Inferior parietal cortex (tissue), 1 donor: ENCODE results near the gene STAT6.

Source experiments
- DNase-seq: peaks from one replicate; pipeline ENCODE4 v3.0.0-alpha.2; 2016; ENCODE audit errors: extremely low spot score

STAT6 gene

DNA sequence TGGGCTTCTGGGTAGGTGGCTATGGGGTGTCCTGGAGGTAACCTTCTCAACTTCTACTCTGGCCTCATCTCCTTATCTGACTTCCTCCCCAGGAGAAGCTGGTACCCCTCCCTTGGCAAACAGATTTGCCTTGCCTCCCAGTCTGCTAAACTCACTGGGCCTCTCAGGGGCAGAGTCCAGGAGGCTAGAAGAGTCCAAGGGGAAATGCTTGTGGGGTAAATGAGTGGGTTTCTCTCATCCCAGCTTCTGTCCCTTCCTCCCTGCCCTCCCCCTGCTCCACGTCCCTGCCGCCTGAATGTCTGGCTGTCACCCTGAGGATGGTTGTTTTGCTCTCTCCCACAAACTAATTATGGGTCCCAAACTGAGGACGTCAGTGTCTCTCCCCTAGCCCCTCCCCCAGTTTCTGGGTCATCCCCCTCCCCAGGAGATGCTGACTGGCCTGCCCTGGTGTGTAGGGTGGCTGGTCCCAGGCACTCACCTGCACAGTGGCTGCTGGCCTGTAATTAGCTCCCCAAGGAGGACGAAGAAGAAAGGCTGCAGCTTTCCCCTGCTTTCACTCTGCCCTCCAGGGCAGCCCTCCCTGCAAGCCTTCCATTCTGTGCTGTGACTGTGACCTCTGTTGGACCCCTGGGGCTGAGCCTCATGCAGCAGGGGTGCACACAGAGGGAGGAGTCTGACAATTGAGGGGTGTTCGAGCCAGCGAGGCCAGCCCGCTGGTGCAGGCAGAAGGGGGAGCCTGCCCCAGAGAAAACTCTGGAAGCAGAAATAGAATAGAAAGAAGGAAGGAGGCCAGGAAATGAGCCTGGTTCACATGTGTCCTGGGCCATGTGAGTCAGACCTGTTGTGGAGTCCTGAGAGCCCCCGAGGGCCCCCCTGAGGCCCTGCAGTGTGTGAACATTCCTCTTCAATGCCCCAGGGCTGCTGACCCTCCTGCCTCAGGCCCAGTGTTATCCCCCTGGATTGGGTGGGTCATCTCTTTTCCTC is 36.1 kb upstream of the STAT6 start, which contains the start of gene LRP1-AS:
Gene LRP1-AS (minus strand): TSS at position 659 of the 984 bp plus-strand sequence.
- no peak for DNase-seq

DNA sequence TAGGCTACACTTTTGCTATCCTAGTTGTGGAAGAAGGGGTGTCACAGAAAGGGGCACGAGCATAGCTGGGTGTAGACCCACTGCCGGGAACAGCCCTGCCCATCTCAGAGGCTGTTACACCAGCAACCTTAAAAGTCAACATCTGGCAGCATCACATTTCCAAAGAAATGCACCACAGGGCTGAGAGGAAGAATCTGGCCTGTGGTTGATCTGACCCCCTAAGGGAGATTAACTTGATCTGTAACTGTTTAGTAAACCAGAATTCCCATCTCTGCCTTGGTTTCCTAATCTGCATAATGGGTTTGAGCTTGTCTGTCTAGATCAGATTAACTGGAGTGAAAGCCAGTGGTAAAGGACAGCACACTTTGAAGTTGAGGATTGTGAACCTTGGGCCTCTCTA is 34.9 kb upstream of the STAT6 start:
- no peak for DNase-seq

DNA sequence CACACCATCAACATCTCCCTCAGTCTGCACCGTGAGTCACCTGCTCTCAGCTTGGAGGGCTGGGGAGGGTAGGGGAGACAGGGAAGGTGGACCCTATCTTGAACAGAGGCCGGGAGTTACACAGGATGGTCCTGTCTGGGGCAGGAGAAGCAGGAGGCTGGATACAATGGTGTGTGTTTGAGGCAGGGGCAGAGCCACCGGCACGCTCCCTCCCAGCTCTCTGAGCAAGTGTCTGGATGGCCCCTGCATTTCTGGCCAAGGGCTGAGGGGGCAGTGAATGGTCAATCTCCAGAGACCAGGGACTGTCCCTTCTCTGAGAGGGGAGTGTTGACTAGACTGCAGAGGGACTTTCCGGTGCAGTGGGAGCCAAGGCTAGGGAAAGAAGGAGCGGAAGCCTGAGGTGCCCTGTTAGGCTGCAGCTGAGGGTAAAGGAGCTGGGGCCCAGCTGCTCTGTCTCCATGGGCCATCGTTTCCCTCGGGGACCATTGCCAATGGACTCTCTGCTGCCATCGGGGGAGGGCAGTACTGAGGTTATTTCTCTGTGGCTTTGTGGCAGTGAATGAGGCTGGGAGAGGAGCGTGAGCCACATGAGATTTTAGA is 34.4 kb upstream of the STAT6 start:
- no peak for DNase-seq

DNA sequence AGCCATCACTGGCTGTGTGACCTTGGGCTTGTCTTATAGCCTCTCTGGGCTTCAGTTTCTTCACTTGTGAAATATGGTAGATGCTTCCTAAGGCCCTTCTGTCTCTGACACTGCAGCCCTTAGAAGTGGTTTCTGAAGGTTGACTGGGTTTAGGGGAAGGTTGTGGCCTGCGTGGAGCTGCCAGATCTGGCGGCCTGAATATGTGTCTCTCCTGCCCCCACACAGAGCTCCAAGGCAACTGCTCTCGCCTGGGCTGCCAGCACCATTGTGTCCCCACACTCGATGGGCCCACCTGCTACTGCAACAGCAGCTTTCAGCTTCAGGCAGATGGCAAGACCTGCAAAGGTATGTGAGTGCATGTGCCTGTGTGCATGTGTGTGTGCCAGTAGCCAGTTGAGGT is 32.3 kb upstream of the STAT6 start:
- DNase-seq: no peak

DNA sequence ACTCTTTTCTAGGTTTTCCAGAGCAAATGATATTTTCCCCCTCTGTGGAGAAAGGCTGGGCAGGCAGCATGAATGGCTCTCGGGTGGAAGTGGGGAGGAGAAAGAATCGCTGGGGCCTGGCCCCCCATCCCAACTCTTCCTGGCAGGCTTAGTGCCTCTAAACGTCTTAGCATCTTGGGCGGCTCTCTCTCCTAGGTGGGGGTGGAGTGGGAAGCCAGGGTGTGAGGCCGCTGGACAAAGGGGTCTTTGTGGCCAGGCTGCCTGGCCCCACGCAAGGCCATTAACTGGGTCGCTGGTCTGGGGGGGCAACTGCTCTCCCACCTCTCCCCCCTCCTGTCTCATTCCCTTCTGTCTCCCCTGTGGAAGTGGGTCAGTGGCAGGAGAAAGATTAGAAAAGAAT is 31.6 kb upstream of the STAT6 start:
- no peak for DNase-seq

DNA sequence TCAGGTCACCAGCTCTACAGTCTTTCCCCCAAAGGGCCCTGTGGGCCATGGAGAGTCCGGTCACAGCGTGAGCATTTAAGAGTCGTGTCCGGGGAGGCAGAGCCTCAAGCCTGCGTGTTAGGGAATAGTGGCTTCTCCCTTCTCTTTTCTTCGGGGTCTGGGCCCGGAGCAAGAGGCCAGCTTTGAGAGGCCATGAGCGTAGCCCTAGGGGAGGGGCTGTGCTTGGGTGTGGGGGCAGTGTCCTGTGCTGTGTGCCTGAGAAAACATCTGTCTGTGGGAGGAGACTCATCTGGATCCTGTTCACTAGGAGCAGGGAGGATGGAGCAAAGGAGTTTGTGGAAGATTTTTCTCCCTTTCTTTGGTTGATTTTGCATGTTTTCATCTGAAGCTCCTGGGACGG is 31.0 kb upstream of the STAT6 start:
- DNase-seq: no peak

DNA sequence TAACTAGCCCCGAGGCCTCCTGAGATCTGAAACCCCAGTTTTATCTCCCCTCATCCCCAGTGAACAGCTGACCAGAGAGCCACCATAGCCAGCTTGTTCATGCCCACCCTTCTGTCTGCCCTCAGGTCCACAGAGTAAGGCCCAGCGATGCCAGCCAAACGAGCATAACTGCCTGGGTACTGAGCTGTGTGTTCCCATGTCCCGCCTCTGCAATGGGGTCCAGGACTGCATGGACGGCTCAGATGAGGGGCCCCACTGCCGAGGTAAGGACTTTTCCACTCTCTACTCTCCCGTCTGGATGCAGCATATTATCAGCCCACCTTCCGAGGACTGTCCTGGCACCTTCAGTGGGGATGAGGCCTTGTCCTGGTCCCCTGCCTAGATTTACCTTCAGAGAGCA is 30.1 kb upstream of the STAT6 start:
- DNase-seq: no peak

DNA sequence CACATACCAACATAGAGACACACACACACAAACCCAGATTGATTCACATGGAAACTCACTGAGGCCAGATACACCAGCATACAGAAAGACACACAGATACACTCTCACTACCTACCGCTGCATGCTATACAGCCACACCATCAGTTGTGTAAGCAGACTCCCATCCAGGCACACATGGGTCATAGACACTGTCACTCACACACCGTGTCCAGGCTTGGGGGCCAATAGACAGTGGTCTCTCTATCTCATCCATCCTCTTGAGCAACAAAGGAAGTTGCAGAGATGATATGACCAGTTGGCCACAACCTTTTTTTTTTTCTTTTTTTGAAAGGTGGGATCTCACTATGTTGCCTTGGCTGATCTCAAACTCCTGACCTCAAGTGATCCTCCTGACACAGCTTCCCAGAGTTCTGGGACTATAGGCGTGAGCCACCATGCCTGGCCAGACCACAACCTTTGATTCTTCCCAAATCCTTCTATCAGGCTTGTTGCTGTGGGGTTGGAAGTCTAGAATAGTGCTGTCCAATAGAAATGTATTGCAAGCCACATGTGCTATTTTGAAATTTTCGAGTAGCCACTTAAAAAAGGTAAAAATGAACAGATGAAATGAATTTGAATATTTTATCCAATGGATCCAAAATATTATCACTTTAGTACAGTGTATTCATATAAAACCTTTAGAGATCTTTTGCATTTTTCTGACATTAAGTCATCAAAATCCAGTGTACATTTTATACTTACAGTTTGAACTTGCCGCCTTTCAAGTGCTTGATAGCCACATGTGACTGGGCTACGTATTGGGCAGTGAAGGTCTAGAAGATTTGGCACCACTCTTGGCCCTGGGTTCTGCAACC is 28.9 kb upstream of the STAT6 start:
- no peak for DNase-seq

DNA sequence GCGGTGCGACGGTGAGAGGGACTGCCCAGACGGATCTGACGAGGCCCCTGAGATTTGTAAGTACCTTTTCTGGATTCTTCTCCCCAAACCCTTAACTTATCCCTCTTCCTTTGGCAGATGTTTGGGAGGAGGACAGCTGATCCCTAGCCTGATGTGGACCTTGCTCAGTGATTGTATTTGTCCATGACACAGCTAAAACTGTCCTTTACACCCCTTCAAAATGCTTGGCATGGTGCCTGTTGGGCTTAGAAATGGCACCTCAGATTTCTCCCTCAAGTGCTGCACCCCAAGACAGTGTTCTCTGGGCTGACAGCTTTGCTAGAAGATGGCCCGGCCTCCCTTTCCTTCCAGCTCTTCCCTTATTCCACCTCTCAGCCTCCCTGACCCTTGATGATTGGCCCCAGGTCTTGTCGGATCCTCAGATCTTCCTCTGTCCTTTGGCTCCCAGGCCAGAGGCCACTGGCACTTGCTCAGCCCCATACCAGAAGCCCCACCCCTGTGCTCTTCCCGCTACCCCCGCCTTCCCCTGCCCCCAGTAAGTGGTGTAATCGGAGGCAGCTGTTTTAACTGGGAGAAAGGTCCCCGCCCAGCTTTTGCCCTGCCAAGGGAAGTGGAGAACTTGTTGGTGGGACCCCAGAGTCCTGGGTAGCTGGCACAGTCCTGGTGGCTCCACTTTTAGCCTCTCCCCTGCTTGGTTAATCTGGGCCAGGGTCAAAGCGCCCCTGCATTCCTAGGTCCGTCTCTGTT is 27.5 kb upstream of the STAT6 start:
- no peak for DNase-seq

DNA sequence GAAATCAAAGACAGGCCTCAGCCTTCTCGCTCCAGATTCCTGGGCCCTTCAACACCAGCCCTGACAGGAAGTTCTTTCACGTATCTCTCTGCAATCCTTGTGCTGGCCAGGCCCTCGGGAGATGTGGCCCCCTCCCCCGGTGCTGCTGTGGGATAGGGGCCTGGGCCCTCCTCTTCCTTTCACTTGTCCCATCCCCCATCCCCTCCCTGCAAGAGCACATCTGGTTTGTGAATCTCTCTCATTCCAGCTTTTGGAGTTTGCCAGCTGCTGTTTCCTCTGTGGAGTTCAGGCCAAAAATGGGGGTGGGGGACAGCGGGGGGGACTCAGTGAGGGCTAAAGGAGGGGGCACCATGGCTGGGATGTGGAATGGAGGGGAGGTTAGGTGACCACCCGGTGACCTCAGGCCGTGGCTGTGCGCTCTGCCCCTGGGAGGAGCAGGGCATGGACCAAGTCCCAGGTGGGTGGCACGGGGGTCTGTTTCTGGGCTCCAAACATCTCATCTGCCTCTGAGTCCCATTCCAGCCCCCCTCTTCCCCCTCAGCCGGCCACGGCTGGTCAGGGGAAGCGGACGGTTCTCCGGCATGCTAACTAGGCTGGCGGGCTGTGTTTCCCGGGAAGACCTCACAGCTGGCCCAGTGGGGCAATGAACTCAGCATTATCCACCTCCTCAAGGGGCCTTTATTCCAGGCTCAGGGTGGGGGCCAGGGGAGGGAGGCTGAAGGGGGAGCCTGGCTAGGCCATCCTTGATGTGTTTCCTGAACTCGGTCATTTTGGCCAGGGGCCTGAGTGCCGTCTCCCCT is 24.6 kb upstream of the STAT6 start:
- DNase-seq: no peak

DNA sequence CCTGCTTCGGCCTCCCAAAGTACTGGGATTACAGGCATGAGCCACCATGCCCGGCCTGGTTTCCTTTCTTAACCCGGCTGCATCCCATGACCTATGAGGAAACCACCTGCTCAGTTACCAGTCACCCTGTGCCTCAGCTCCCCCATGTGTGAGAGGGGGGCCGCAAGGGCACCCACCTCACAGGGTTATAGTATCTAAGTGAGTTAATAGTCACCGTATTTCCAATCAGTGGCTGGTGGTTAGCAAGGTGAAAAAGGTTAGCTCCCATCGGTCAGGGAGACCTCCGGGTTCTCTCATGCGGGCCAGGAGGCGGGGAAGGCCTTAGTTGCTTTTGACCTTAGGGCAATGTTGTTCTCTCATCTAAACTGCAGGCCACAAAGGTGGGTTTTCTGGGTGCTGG is 23.8 kb upstream of the STAT6 start:
- DNase-seq: no peak

DNA sequence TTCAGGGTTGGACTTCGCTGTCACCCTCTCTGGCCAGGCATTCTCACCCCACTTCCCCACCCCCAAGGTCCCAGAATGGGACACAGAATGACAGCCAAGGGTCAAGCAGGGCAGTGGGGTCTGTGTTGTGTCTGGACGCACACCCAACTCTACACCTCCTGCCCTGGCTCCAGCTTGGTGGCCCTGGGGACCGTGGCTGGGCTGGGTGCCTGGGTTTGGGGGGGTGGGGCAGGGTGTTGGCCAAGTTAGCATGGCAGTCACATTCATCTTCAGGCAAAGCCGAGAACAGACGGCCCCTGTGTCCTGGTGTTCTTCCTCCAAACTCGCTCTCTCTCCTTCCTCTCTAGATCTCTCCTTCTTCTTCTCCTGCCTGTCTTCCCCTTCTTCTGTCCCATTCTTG is 22.8 kb upstream of the STAT6 start:
- no peak for DNase-seq

DNA sequence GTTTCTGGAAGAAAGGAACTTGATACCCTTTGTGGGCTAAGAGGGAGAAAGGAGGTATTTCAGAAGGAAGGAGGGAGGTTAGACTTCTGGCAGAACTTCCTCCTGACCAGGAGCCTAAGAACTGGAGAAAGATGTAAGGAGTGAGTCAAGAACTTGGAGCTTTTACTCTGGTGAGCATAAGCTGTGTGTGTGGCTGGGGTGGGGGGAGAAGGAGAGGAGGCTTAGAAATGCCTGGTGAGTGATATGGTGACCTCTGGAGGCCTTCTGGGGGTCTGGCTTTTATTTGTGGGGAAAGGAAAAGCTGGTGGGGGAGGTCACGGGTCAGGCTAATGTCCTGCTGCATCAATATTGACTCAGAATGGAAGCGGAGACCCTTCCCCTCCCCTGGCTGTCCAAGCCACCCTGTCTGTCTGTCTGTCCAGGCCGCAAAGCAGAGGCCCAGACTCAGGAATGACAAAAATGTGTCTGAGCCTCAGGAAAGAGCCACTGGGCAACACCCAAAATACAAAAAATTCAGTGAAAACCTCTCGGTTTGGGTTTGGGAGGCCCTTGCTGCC is 21.9 kb upstream of the STAT6 start:
- no peak for DNase-seq

DNA sequence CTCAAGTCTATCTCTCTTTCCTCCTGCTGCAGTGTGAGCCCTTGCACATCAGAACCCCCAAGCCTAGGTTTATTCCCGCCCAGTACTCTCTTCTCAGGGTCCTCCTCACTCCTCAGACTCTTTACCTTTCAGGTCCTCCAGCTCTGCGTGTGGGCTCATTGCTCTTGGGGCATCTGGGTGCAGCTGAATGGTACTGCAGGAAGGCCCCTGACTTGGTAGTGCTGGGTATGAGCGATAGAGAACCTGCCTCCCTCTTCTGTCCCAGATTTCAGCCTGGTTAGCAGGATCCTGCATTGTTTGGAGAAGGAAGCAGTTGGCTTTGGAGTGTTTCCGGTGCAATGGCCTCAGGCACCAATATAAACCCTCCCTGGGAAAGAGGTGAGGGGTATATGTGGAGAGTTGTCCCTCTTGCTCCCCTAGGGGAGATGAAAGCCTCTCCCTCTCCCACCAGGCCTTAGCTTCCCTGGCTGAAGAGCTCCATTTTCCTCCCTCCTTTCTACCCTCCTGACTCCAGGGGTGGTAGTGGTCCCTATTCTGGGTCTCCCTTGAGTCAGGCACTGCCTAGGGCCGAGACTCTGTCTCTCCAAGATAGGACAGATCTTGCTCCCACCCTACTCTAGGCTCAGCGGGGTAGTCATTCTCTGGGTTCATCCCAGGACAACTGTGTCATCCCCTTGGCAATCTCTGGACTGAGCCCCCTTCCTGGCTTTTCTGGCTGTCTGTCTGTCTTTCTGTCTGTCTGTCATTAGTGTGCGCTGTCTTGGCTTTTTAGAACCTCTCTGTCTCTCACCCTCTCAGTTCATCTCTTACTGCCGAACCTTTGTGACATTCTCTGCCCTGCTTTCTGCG is 21.0 kb upstream of the STAT6 start:
- no peak for DNase-seq

DNA sequence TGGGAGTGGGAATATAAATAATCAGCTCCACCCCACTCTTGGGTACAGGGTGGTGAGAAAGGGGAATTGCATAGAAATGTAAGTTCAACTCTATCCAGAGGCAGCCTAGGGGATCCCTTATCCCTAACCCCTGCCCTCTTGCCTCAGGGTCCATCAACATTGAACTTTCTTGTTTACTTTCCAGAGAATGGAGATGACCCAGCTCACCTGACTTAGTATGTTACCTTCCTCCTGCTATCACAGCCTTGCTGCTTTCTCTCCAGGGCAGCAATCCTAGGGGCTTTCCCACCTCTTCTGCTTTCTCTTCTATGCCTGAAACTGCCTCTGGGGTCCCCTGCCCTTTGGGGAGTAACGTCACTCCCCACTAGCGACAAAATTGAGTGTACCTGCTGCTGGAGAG is 19.8 kb upstream of the STAT6 start:
- no peak for DNase-seq

DNA sequence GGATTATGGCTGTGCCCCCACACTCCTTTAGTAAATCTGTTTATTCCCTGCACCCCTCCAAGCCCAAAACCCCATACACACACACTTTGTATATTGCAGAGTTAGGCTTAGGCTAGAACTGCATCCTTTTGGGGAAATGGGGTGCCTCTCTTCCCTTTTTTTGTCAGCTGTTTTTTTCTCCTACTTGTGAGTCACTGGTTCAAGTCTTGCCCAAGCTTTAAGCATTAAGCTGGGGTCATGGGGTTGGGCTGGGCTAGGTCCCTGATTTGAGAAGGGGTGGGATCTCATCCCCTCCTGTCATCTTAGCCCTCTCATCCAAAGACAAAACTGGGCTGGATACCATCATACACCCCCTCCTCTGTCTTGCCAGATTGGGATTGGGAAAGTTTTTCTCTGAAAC is 18.7 kb upstream of the STAT6 start:
- no peak for DNase-seq

DNA sequence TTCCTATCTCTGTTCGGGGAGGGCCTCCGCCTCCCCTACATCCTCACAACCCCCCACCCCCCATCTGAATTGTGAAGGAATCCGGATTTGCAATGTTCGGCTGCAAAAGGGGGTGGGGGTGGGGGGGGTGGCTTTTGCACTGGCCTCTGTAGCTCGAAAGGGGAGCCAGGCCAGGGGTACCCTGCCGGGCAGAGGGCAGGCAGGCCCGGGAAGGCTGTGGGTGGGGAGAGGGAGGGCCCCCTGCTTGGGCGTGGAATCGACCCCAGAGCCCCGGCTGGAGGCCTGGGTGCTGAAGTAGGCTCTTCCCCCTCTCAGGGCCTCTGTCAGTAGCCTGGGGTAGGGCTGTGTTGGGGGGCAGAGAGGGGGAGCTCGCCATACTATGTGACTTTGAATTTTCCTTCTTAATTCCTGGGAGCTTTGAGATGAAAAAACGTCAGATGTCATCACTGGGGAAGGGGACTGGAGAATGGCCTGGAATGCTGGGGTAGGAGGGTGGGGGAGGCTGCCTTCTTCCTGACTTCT is 18.2 kb upstream of the STAT6 start:
- DNase-seq: no peak

DNA sequence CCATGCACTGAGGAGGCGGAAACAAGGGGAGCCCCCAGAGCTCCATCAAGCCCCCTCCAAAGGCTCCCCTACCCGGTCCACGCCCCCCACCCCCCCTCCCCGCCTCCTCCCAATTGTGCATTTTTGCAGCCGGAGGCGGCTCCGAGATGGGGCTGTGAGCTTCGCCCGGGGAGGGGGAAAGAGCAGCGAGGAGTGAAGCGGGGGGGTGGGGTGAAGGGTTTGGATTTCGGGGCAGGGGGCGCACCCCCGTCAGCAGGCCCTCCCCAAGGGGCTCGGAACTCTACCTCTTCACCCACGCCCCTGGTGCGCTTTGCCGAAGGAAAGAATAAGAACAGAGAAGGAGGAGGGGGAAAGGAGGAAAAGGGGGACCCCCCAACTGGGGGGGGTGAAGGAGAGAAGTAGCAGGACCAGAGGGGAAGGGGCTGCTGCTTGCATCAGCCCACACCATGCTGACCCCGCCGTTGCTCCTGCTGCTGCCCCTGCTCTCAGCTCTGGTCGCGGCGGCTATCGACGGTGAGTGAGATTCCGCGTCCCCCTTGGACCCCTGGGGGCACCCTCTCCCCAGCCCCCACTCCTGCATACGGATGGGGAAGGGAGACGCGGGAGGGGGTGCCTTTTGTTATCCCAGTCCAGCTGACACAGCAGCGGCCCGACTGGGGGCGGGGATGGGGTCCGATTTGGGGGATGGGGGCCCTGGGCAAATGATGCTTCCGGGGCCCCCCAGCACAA is 17.5 kb upstream of the STAT6 start:
- no peak for DNase-seq
